Measurements from ENCODE around the gene AKAIN1. TPM values are rescaled to one million over a fixed set of nuclear protein-coding genes. Genes with fewer than 3 reads are reported as not detected.

The AKAIN1 gene
- total and polyA plus RNA-seq, 2 experiments from 2014 or later, result not detected

GRCh38 chr18:5196253-5197031, 615 bp downstream of the AKAIN1 start:
- Histone ChIP-seq H3F3A (replicated peaks; ENCODE audit: low read depth) (no peaks in the 10 kb centered on the region), H3K4me3 (peak overlapping the region; percentile 81), H3K27ac (ENCODE audit: low read depth) (no peak overlapping the region), H3K4me2 (peak overlapping the region; percentile 98), H3K9me2 (ENCODE audit: insufficient read depth) (no peaks in the 10 kb centered on the region), H4K20me1 (replicated peaks; ENCODE audit: insufficient read depth) (peaks cover 7% of the 10 kb centered on the region; the same call in 1 of the 2 replicates), H3K27me3 (ENCODE audit: insufficient read depth) (peaks cover 82% of the 10 kb centered on the region), H3K4me1 (ENCODE audit: insufficient read depth) (peaks cover 13% of the 10 kb centered on the region), H2AFZ (peak overlapping the region; percentile 97), H3K36me3 (ENCODE audit: insufficient read depth) (no peaks in the 10 kb centered on the region), H3K79me2 (replicated peaks; ENCODE audit: insufficient read depth) (no peaks in the 10 kb centered on the region)
- DNase-seq (ENCODE audit: low spot score) (peak; percentile 74), ATAC-seq (peak; percentile 84)
- Mint-ChIP-seq H3K36me3 (ENCODE audit: low read depth) (no peaks in the 10 kb centered on the region), H3K4me3 (peak overlapping the region; percentile 79), H3K27me3 (ENCODE audit: insufficient read depth, low read depth, poor library complexity) (peaks cover 49% of the 10 kb centered on the region), H3K27ac (no peak overlapping the region), H3K4me1 (peaks cover 12% of the 10 kb centered on the region), H3K9me3 (no peaks in the 10 kb centered on the region)
- peak; percentile 79 for TF ChIP-seq EZH2 (IDR thresholded peaks at IDR 0.05; ENCODE audit: low read depth, unreplicated experiment)
- TF ChIP-seq ZNF331 (CRISPR knock-in tag; IDR thresholded peaks at IDR 0.05; ENCODE audit: low read depth), result no peak

DNA sequence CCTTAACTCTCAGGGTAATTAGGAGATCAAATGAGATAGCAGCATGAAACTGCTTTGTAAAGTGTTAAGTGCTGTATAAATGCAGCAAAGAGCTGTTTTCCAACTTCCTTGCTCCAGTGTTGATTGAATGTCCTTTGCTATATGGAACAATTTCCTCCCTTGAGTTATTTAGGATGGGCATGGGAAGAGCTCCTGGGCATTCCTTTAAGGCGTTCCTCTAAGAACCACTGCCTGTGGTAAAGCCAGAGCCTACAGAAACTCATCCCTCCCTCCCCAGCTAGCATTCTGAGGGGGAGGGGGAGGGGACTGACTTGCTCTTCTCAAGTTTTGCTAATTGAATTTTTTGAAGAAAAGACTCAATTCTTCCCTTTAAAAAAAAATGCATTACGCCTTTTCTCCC, 1.4 kb downstream of the AKAIN1 start:
- Histone ChIP-seq H3K4me2 (peak overlapping the region; percentile 98), H3K9me2 (ENCODE audit: insufficient read depth) (no peaks in the 10 kb centered on the region), H3K4me1 (ENCODE audit: insufficient read depth) (peaks cover 13% of the 10 kb centered on the region), H2AFZ (peak overlapping the region; percentile 97), H3K27me3 (ENCODE audit: insufficient read depth) (peaks cover 81% of the 10 kb centered on the region), H3F3A (replicated peaks; ENCODE audit: low read depth) (no peaks in the 10 kb centered on the region), H3K4me3 (peak overlapping the region; percentile 81), H3K36me3 (ENCODE audit: insufficient read depth) (no peaks in the 10 kb centered on the region), H3K27ac (ENCODE audit: low read depth) (no peak overlapping the region), H3K79me2 (replicated peaks; ENCODE audit: insufficient read depth) (no peaks in the 10 kb centered on the region), H4K20me1 (replicated peaks; ENCODE audit: insufficient read depth) (peaks cover 7% of the 10 kb centered on the region; the same call in 1 of the 2 replicates)
- Mint-ChIP-seq H3K36me3 (ENCODE audit: low read depth) (no peaks in the 10 kb centered on the region), H3K27ac (no peak overlapping the region), H3K4me3 (peak overlapping the region; percentile 79), H3K9me3 (no peaks in the 10 kb centered on the region), H3K4me1 (peaks cover 14% of the 10 kb centered on the region), H3K27me3 (ENCODE audit: insufficient read depth, low read depth, poor library complexity) (peaks cover 49% of the 10 kb centered on the region)
- DNase-seq (ENCODE audit: low spot score) (peak; percentile 41), ATAC-seq (no peak; the same call in 2 of the 3 replicates)
- TF ChIP-seq JUNB (IDR thresholded peaks at IDR 0.05; ENCODE audit: unreplicated experiment), result no peak
- no peak for TF ChIP-seq ZNF331 (CRISPR knock-in tag; IDR thresholded peaks at IDR 0.05; ENCODE audit: low read depth)
- no peak for TF ChIP-seq EZH2phosphoT487 (IDR thresholded peaks at IDR 0.05; ENCODE audit: unreplicated experiment)
- TF ChIP-seq, protein P1, sequence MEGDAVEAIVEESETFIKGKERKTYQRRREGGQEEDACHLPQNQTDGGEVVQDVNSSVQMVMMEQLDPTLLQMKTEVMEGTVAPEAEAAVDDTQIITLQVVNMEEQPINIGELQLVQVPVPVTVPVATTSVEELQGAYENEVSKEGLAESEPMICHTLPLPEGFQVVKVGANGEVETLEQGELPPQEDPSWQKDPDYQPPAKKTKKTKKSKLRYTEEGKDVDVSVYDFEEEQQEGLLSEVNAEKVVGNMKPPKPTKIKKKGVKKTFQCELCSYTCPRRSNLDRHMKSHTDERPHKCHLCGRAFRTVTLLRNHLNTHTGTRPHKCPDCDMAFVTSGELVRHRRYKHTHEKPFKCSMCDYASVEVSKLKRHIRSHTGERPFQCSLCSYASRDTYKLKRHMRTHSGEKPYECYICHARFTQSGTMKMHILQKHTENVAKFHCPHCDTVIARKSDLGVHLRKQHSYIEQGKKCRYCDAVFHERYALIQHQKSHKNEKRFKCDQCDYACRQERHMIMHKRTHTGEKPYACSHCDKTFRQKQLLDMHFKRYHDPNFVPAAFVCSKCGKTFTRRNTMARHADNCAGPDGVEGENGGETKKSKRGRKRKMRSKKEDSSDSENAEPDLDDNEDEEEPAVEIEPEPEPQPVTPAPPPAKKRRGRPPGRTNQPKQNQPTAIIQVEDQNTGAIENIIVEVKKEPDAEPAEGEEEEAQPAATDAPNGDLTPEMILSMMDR (conservative IDR thresholded peaks at IDR 0.05; ENCODE audit: low read depth in 2 of 2), result no peak
- no peak for TF ChIP-seq ZNF462 (CRISPR knock-in tag; IDR thresholded peaks at IDR 0.05)
- no peak for TF ChIP-seq EZH2 (IDR thresholded peaks at IDR 0.05; ENCODE audit: low read depth, unreplicated experiment)
- no peak for TF ChIP-seq ZNF114 (CRISPR knock-in tag; IDR thresholded peaks at IDR 0.05)

All from GM23338 (cell line).